AG04449 (cell line): ENCODE measurements around the gene NCLN.

ENCODE experiments used
- CTCF ChIA-PET: fragments of 350-600 bp; formaldehyde crosslinking; extraction: SDS; loops from one replicate; lab custom pipeline; 2021; ENCODE audit warnings: antibody characterized with exemption; lab: Yijun Ruan, JAX
- POLR2A ChIA-PET: fragments of 400-600, 350-600 bp; formaldehyde crosslinking; extraction: SDS; loops from one replicate; lab custom pipeline; 2020; ENCODE audit warnings: antibody characterized with exemption, inconsistent platforms; lab: Yijun Ruan, JAX
- DNase-seq: peaks from one replicate; pipeline ENCODE4 v3.0.0-alpha.2; 2010; ENCODE audit warnings: low read depth, low spot score
- H3K4me3 ChIP-seq: 2 replicates; pipeline ENCODE4 v1.5.1; 2011; ENCODE audit warnings: low read depth, mild to moderate bottlenecking, control low read depth, low read length
- TF ChIP-seq, protein P1 (sequence below): IDR thresholded peaks from one replicate; pipeline ENCODE4 v1.5.1; 2011; ENCODE audit warnings: mild to moderate bottlenecking, moderate library complexity, low read length, control low read depth, inconsistent platforms; ENCODE audit not compliant: insufficient read depth; ENCODE audit errors: missing control alignments

Gene NCLN

DNA sequence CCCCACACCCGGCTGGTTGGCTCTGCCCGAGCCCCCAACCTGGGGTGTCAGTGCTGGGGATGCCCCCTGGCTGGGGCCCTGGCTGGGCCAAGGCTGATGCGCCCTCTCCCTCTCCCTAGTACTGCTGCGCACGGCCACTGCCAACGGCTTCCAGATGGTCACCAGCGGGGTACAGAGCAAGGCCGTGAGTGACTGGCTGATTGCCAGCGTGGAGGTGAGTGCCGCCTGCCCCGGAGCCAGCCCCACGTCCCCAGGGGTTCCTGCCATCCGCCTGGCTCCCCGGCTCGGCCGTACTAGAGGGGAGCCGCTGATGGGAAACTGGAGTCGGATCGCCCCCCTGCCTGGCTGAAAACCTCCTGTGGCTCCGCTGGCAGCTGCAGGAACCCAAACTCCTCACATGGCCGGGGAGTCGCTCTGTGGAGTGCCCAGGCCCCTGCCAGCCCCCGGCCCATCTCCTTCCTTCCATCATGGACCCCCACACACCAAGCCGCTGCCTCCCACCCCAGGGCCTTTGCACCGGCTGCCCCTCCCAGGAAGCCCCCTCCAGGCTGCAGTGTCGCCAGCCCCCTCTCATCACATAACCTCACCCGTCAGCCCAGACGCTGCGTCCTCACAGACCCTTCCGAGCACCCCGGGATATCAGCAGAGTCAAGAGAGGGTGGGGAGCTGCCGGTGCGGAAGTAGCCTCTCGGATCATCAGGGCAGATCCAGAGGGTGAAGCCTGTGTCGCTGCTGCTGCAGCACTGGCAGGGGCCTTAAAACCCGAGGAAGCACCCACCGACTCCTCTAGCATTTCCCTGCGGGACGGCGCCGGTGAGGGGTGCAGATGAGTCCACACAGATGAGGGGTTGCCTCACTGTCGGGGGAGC, 10.6 kb downstream of the NCLN start:
- H3K4me3 ChIP-seq, result no peak overlapping the region
- no peak for DNase-seq
- ChIA-PET CTCF (interaction anchor here (1.4 kb wide), 1 partner anchor 13 kb away, joined by 8 read pairs; no protein-coding TSS in a partner anchor), POLR2A (no interaction called here)
- TF ChIP-seq, protein P1, sequence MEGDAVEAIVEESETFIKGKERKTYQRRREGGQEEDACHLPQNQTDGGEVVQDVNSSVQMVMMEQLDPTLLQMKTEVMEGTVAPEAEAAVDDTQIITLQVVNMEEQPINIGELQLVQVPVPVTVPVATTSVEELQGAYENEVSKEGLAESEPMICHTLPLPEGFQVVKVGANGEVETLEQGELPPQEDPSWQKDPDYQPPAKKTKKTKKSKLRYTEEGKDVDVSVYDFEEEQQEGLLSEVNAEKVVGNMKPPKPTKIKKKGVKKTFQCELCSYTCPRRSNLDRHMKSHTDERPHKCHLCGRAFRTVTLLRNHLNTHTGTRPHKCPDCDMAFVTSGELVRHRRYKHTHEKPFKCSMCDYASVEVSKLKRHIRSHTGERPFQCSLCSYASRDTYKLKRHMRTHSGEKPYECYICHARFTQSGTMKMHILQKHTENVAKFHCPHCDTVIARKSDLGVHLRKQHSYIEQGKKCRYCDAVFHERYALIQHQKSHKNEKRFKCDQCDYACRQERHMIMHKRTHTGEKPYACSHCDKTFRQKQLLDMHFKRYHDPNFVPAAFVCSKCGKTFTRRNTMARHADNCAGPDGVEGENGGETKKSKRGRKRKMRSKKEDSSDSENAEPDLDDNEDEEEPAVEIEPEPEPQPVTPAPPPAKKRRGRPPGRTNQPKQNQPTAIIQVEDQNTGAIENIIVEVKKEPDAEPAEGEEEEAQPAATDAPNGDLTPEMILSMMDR, result no peak

DNA sequence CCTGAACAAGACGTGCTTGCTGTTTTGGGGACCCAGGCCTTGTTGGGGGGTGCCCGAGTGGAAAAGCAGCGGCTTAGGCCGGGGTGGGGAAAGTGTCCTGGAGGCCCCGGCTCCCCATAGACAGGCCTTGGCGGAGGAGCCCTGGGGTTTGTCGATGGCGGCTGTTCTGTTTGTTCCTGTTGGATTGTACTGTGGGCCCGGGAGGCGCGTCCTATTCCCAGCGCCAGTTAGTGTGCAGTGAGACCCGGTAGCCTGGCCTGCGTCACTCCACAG, 11.1 kb downstream of the NCLN start:
- ChIA-PET CTCF (interaction anchor here (1.4 kb wide), 1 partner anchor 12 kb away, joined by 8 read pairs; no protein-coding TSS in a partner anchor), POLR2A (no interaction called here)
- no peak for DNase-seq
- TF ChIP-seq, protein P1, result no peak
- H3K4me3 ChIP-seq, result no peak overlapping the region

DNA sequence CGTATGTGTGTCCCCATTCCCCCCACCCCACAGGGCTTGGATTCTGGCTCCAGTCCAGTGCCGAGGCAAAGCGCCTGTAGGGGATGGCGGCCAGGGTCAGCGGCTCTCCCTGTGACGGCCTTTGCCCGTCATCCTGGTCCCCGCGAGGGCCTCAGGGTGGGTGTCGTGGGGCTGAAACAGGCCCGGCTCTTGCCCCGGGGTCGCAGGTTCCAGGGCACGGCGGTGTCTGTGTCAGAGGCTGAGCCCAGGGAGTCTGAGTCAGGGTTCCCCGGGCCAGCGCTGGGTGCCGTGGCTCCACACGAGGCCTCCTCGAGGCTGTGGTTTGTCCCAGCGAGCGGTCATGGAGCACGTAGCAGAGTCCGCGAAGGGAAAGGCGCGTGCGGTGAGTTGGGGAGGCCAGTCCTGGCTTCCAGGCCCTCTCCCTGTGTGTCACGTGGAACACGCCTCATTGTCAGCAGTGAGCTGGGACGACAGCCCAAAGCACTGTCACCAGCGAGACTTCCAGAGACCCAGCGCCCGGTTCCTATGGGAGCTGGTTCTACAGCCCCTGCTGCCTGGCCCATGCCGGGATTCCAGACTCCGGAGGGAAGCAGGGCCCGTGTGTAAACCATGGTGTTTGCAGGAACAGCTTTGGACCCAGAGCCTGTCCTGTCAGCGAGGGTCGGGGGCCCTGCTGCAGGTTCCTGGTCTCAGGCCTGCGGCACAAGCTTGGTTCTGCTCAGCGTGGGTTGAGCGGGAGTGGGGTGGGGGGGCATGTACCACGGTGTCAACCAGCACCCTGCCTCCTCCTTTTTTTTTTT, 13.4 kb downstream of the NCLN start:
- DNase-seq, result no peak
- ChIA-PET POLR2A (no interaction called here), CTCF (interaction anchor here (1.0 to 1.9 kb wide), 2 partner anchors 12 to 247 kb away, joined by 3 to 8 read pairs; no protein-coding TSS in a partner anchor)
- no peak overlapping the region for H3K4me3 ChIP-seq
- TF ChIP-seq, protein P1, result no peak

DNA sequence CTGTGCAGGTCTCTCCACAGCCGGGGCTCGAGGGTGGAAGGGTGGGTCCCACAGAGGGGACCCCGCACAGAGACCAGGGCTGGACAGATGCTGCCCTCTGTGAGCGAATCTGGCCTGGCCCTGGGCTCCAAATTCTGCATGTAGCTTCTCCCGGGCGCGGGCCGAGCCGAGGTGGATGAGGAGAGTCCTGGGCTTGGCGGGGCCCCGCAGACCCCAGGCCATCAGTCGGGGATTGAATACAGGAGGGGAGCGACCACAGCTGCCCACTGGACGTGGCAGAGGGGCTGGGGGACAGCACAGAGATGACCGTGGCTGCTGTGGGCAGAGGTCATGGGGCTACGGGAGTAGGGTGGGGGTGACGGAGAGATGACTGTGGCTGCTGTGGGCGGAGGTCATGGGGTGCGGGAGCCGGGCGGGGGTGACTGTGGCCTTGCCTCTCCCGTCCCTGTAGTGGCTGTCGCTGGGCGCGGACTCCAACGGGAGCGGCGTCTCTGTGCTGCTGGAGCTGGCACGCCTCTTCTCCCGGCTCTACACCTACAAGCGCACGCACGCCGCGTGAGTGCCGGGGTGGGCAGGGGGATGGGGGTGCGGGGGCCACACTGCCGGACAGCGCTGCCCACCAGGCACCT, 15.5 kb downstream of the NCLN start:
- ChIA-PET POLR2A (no interaction called here), CTCF (interaction anchor here (1.0 to 1.2 kb wide), 3 partner anchors 10 to 103 kb away, joined by 3 read pairs; no protein-coding TSS in a partner anchor)
- H3K4me3 ChIP-seq, result no peak overlapping the region
- DNase-seq, result no peak
- TF ChIP-seq, protein P1, result no peak

DNA sequence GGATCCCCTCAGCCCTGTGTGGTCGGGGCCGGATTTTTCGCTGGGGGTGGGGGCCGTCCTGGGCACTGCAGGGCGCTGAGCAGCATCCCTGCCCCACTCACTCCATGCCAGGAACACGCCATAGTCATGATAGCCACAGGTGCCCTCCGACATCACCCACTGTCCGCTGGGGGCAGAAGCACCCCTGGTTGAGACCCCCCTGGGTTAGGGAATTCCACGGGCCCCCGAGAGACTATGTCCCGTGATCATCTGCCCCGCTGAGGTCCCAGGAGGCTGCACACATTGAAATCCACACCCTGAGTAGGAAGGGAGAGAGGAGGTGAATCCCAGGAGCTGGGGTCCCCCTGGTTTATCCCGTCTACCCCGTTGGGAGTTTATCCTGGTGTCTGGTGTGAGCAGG, 16.2 kb downstream of the NCLN start:
- TF ChIP-seq, protein P1, result no peak
- ChIA-PET POLR2A (no interaction called here), CTCF (interaction anchor here (1.1 to 1.2 kb wide), 2 partner anchors 9 to 22 kb away, joined by 3 read pairs; no protein-coding TSS in a partner anchor)
- DNase-seq, result no peak
- H3K4me3 ChIP-seq, result no peak overlapping the region
